GM23248 (cell line): Measurements from ENCODE around the gene POU2AF2.

Source experiments
- EZH2 ChIP-seq: fragments of 200-600 bp; sonication (generic); IDR thresholded peaks from 2 replicates; pipeline ENCODE4 v1.6.1; 2018; ENCODE audit warnings: antibody characterized with exemption, mild to moderate bottlenecking; ENCODE audit not compliant: insufficient read depth, poor library complexity, severe bottlenecking
- EZH2phosphoT487 ChIP-seq: fragments of 200-600 bp; sonication (generic); IDR thresholded peaks from 2 replicates; pipeline ENCODE4 v1.6.1; 2018; ENCODE audit warnings: antibody characterized with exemption, moderate library complexity, mild to moderate bottlenecking, low read depth; ENCODE audit not compliant: insufficient read depth

- TF ChIP-seq EZH2 (no peak), EZH2phosphoT487 (no peak)
These were observed 12.5 kb downstream of the POU2AF2 start for GRCh38 chr11:111258046-111258445.
